SKM-1 (cell line): ENCODE results near the gene CWF19L2.
"Not testable (repeated sequence)": the region's sequence is repeated elsewhere in the genome, so short reads cannot be mapped to it uniquely, and the experiment has no call there.

Experiments used
- DNase-seq: peaks from one replicate; lab custom pipeline; 2025; ENCODE audit not compliant: unreplicated experiment; lab: John Stamatoyannopoulos, UW

The CWF19L2 gene

GRCh38 chr11:107439586-107440167, 17.9 kb downstream of the CWF19L2 start:
- DNase-seq, result no peak

- no peak for DNase-seq
Measured at GRCh38 chr11:107438148-107438547, 19.5 kb downstream of the CWF19L2 start.

- DNase-seq, result no peak
Measured at GRCh38 chr11:107430525-107430924, 27.1 kb downstream of the CWF19L2 start.

GRCh38 chr11:107427569-107428180, 29.9 kb downstream of the CWF19L2 start:
- no peak for DNase-seq

GRCh38 chr11:107413352-107413751, 44.3 kb downstream of the CWF19L2 start:
- no peak for DNase-seq

- no peak for DNase-seq
Measured at GRCh38 chr11:107408762-107409211, 48.8 kb downstream of the CWF19L2 start.

- no peak for DNase-seq
Measured at GRCh38 chr11:107405260-107405659, 52.4 kb downstream of the CWF19L2 start.

- not testable (repeated sequence) for DNase-seq
Measured at GRCh38 chr11:107401131-107401530, 56.5 kb downstream of the CWF19L2 start.

- DNase-seq, result no peak
Measured at GRCh38 chr11:107397357-107397756, 60.3 kb downstream of the CWF19L2 start.

- DNase-seq, result no peak
Measured at GRCh38 chr11:107392611-107393010, 65.0 kb downstream of the CWF19L2 start.

GRCh38 chr11:107390701-107391100, 66.9 kb downstream of the CWF19L2 start:
- not testable (repeated sequence) for DNase-seq

GRCh38 chr11:107387666-107388065, 70.0 kb downstream of the CWF19L2 start:
- DNase-seq, result no peak

- no peak for DNase-seq
Measured at GRCh38 chr11:107385361-107385981, 72.2 kb downstream of the CWF19L2 start.

- DNase-seq, result no peak
Measured at GRCh38 chr11:107384144-107384852, 73.3 kb downstream of the CWF19L2 start.

- DNase-seq, result no peak
Measured at GRCh38 chr11:107372439-107372838, 85.2 kb downstream of the CWF19L2 start.

- no peak for DNase-seq
Measured at GRCh38 chr11:107370390-107370789, 87.2 kb downstream of the CWF19L2 start.

GRCh38 chr11:107359701-107360100, 97.9 kb downstream of the CWF19L2 start:
- no peak for DNase-seq

GRCh38 chr11:107357877-107358276, 99.7 kb downstream of the CWF19L2 start:
- DNase-seq, result no peak

- DNase-seq, result no peak
Measured at GRCh38 chr11:107354780-107355179, 102.8 kb downstream of the CWF19L2 start.

GRCh38 chr11:107337917-107338316, 119.7 kb downstream of the CWF19L2 start:
- no peak for DNase-seq

GRCh38 chr11:107331728-107332127, 125.9 kb downstream of the CWF19L2 start:
- peak; percentile 19 for DNase-seq

GRCh38 chr11:107329164-107329563, 128.5 kb downstream of the CWF19L2 start:
- DNase-seq, result no peak
